Endometrial microvascular endothelial cells (primary cell): ENCODE results near the gene ETV2. TPM values are rescaled to one million over a fixed set of nuclear protein-coding genes. Genes with fewer than 3 reads are reported as not detected.
"Not testable (repeated sequence)": the region's sequence is repeated elsewhere in the genome, so short reads cannot be mapped to it uniquely, and the experiment has no call there.

Experiments
- in situ Hi-C: cut with HindIII; loops from 2 replicates; pipeline ENCODE4 v1.10.0; 2017; ENCODE audit warnings: low sequenced_read_pairs, low pct_unique_long_range_greater_than_20kb; ENCODE audit errors: inconsistent ontology term
- total RNA-seq: library from RNA; depleted of rRNA; stranded (reverse); fragments of >200 nt; gene quantifications from one replicate; pipeline ENCODE4 v1.2.3, GENCODE V29; 2015; ENCODE audit errors: inconsistent ontology term

The ETV2 gene
- total RNA-seq, 1 donor from 2014 or later = not detected

DNA sequence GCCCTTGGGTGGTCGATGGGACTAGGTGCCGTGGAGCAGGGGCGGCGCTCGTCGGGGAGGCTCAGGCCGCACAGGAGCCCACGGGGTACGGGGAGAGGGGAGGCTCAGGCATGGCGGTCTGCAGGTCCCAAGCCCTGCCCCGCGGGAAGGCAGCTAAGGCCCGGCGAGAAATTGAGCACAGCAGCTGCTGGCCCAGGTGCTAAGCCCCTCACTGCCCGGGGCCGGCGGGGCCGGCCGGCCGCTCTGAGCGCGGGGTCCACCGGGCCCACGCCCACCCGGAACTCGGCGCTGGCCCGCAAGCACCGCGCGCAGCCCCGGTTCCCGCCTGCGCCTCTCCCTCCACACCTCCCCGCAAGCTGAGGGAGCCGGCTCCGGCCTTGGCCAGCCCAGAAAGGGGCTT is 49.6 kb downstream of the ETV2 start:
- in situ Hi-C loops = not testable (repeated sequence)

- in situ Hi-C loops = no loop called here
These were observed 50.5 kb downstream of the ETV2 start for GRCh38 chr19:35692010-35692409.

DNA sequence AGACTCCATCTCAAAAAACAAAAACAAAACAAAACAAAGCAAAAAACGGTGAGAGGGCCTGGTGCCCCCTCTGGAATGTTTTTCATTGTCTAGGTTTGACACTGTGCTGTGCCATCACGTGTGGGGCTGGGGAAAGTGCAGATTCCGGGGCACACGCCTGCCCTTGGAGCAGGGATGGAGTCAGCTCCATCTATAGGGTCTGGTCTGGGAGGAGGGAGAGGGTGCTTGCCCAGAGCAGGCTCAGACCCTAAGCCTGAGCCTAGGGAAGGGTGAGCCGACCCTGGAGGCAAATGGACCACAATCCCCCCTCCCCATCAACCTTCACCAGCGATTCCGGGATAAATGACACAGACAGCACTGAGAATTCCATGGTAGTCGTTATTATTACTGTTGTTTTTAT is 51.9 kb downstream of the ETV2 start:
- in situ Hi-C loops = no loop called here

DNA sequence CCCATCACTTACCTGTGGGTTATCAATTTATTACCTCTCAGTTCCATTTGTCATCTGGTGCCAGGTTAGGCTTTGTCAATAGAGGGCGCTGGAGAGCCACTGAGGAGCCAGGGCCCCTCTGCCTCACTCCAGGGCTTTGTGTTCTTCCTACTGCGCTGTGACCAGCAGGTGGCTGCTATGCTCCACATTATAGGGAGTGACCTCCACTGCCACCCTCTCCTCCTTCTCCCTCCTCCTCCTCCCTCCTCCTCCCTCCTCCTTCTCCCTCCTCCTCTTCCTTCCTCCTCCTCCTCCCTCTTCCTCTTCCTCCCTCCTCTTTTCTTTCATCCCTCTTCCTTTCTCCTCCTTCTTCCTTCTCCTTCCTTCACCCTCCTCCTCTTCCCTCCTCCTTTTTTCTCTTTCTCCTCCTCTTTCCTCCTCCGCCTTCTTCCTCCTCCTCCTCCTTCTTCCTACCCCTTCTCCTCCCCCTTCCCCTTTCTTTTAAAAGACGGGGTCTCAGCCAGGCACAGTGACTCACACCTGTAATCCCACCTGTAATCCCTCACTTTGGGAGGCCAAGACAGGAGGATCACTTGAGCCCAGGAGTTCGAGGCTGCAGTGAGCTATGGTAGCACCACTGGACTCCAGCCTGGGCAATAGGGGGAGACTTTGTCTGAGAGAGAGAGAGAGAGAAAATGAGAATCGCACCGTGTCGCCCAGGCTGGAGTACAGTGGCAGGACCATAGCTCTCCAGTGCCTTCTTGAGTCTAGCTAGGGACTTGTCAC is 52.5 kb downstream of the ETV2 start:
- in situ Hi-C loops = no loop called here

Other genes with a start within 250 kb of the ETV2 start
- not detected for gene FFAR2, start 193.5 kb upstream of the ETV2 start, total RNA-seq
- gene KRTDAP, start 151.3 kb upstream of the ETV2 start, total RNA-seq = not detected
- not detected for gene DMKN, start 128.1 kb upstream of the ETV2 start, total RNA-seq
- gene SBSN, start 113.4 kb upstream of the ETV2 start, total RNA-seq = not detected
- gene GAPDHS, start 108.3 kb upstream of the ETV2 start, total RNA-seq = not detected
- gene TMEM147, start 96.1 kb upstream of the ETV2 start, total RNA-seq = 87.1 TPM
- not detected for gene ATP4A, start 78.1 kb upstream of the ETV2 start, total RNA-seq
- gene PMIS2, start 55.6 kb upstream of the ETV2 start, total RNA-seq = not detected
- gene HAUS5, start 29.0 kb upstream of the ETV2 start, total RNA-seq = 20.8 TPM
- gene RBM42, start 12.7 kb upstream of the ETV2 start, total RNA-seq = 84.6 TPM
- gene COX6B1, start 6.6 kb downstream of the ETV2 start, total RNA-seq = 610 TPM
- not detected for gene UPK1A, start 24.8 kb downstream of the ETV2 start, total RNA-seq
- not detected for gene ZBTB32, start 62.8 kb downstream of the ETV2 start, total RNA-seq
- 11.1 TPM for gene KMT2B, start 76.3 kb downstream of the ETV2 start, total RNA-seq
- 2.0 TPM for gene IGFLR1, start 100.7 kb downstream of the ETV2 start, total RNA-seq
- 7.4 TPM for gene U2AF1L4, start 103.7 kb downstream of the ETV2 start, total RNA-seq
- 36.0 TPM for gene PSENEN, start 103.9 kb downstream of the ETV2 start, total RNA-seq
- 13.1 TPM for gene LIN37, start 106.8 kb downstream of the ETV2 start, total RNA-seq
- not detected for gene HSPB6, start 115.3 kb downstream of the ETV2 start, total RNA-seq
- gene PROSER3, start 116.4 kb downstream of the ETV2 start, total RNA-seq = 7.2 TPM
- gene ARHGAP33, start 133.8 kb downstream of the ETV2 start, total RNA-seq = 0.19 TPM
- gene PRODH2, start 171.1 kb downstream of the ETV2 start, total RNA-seq = not detected
- not detected for gene NPHS1, start 210.8 kb downstream of the ETV2 start, total RNA-seq
- not detected for gene KIRREL2, start 215.2 kb downstream of the ETV2 start, total RNA-seq
- gene APLP1, start 226.8 kb downstream of the ETV2 start, total RNA-seq = 9.4 TPM